ENCODE data around the gene RBMX2. TPM values are rescaled to one million over a fixed set of nuclear protein-coding genes. Genes with fewer than 3 reads are reported as not detected.
"Not testable (repeated sequence)": the region's sequence is repeated elsewhere in the genome, so short reads cannot be mapped to it uniquely, and the experiment has no call there.

RBMX2 gene, protein sequence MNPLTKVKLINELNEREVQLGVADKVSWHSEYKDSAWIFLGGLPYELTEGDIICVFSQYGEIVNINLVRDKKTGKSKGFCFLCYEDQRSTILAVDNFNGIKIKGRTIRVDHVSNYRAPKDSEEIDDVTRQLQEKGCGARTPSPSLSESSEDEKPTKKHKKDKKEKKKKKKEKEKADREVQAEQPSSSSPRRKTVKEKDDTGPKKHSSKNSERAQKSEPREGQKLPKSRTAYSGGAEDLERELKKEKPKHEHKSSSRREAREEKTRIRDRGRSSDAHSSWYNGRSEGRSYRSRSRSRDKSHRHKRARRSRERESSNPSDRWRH
- total RNA-seq = 14.4 TPM

DNA sequence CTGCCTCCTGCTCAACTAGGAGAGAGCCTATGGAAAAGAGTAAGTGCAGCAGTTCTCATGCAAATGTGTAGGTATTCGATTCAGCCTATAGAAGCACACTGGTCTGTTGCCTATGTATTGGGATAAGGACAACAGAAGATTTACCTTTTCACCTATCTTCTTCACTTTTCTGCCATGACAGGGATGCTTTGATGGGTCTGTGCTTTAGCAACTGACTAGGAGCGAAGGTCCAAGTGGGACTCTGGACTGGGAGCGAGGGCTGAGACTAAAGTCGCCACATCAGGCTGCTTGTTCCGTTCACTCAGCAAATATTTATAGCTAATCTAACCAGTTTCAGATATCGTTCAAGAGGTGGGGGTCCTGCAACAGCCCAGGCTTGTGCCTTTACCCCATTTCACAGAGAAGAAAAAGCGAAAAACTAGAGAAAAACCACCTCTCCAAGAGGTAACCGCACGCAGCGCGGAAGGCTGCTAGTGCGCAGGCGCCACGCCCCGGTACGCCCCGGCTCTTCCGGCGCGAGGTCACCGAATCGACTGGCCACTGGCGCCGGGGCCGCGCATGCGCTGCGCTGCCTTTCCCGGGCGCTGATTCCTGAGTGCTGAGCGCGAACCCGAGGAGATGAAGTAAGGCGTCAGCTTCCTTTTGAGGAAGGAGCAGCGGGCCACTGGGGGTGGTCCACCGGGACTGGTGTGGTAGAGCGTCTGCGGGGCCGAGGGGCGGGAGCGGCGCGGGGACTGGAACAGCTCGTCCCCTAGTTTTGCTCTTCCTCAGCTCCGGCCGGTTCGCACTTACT lies at the start of gene RBMX2:
Gene RBMX2 (plus strand): TSS at position 573 of the 793 bp plus-strand sequence. CDS start 46 bp downstream, at position 619.
- peak; percentile 64 for DNase-seq (ENCODE audit: low spot score)

DNA sequence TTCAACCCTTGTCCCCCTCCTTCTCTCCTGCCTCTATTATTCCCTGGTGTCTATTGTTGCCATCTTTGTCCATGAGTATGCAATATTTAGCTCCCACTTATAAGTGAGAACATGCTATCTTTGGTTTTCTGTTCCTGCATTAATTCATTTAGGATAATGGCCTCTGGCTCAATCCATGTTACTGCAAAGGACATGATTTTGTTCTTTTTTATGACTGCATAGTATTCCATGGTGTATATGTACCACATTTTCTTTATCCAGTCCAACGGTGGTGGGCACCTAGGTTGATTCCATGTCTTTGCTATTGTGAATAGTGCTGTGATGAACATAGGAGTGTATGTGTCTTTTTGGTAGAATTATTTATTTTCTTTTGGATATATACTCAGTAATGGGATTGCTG lies 49.7 kb upstream of the RBMX2 start:
- not testable (repeated sequence) for DNase-seq (ENCODE audit: low spot score)

DNA sequence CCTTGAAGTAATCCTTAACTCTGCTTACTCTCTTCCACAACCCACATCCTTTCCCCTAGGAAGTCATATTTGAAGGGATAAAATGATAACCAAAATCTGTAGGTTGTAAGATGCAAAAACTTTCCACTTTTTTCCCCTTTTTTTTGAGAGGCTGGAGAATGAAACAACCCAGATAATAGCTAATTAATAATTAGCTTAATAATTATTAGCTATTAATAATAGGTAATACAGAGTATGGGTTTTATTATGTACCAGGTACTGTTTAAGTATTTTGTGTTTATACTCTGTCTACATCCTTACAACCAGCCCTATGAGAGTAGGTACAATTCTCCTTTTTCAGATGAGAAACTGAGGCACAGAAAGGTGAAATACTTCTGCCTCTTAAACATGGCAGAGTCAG lies 25.7 kb upstream of the RBMX2 start:
- DNase-seq (ENCODE audit: low spot score) = no peak

DNA sequence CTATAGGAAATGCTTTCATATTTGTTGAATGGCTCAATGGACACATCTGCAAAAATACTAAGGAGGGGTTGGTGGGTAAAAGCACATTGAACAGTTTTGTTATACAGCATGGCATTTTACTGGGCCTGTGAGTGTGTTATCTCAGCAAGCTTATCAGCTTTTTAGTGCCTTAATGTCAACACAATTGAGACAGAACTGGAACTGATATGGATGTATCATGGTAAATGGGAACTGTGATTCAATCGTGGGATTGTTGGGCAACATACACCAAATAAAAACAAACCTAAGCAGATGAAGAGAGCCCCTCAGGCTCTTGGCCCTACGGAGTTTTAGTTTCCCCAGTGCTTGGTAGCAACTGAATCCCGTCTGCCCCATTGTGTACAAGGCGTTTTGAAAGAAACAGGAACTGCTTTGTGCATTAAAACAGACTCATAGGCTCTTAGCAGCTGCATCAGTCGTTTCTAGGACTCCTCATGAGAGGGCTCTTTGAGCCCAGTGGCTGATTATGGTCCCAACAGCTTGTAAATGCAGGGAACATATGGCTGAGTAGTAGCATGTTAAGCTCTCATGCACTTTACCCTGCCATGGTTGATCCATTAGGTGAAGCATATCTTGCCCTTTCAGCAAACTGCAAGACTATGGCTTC lies 23.6 kb upstream of the RBMX2 start:
- no peak for DNase-seq (ENCODE audit: low spot score)

DNA sequence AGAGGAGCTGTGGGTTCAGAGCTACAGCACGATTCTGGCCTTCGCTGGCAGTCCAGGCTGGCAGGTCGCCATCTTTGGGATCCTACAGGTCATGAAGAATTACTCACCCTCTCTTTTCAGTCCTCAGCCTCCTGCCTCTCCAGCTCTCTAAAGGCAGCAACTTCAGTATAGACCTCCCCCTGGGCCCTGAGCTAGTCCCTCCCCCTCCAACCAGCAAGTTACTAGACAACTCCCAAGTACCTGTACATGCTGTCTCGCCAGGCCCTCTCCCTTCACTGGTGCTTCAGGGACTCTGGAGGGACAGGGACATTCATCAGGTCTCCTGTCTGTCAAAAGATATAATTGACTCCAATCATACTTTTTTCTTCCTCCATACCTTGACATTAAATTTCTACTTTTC lies 16.3 kb upstream of the RBMX2 start, which contains the start of gene GPR119:
Gene GPR119 (minus strand): TSS at position 155 of the 400 bp plus-strand sequence. CDS start 227 bp downstream, outside the sequence.
- DNase-seq (ENCODE audit: low spot score) = no peak

DNA sequence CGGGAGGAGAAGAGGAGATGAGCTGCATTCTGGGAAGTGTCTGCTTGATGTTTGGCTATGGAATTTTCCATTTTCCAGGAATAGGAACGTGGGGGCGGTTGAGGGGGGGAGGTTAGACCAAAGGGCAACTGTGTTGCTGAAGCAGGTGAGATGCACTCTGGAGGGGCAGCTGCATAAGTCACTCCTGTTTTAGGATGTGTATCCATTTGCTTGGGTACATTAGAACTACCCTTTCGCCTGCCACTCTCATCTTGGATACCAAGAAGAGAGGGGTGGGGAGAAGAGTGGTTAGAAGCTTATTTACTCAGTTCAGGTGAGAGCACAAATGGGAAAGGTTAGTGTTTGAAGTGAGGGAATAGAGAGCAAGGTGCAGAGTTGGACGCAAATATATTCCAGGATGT lies 15.4 kb upstream of the RBMX2 start:
- DNase-seq (ENCODE audit: low spot score) = no peak

DNA sequence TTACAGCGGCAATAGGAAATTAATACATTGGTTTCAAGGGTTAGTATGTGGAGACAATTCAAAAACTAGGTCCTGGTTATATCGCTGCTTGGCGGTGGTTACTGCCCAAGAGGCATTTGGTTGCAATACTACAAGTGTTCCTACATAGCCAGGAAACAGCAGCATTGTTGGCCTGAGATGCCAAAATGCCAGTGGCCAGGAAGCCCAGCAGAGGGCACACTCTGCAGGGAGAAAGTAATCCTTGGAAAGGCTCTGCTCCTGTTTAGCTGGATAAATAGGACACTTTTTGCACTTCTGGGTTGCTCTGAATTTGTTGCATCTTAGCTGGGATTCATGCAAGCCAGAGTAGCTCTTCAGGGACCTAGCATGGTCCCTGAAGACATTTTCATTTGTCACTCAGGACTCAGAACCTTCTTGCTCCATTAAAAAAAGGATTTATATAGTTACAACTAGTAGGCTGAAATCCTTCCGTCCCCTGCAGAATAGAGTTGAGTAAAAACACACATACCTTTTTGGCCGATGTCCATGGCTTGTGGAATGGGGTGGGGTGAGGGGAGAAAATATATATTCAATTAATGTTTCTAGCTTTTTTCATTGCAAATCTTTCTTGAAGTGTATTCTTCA lies 8.2 kb upstream of the RBMX2 start:
- peak; percentile 23 for DNase-seq (ENCODE audit: low spot score)

DNA sequence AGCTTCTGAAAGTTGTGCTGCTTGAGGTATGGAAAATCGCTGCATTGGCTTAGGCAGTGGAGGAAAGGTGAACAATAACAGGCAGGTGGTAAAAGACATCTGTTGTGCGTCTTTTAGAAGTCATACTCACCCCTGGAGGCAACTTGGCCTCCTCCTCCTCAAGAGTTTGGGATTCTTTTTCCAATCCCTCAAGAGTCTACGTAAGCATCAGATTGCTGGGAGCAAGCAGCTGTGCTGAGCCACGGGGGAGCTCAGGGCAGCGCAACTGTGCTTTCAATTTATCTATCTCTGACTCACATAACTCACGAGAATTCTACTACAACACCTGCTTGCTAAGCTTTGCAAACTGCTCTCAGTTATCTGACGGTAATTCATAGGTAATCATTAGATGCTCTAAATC lies 6.4 kb upstream of the RBMX2 start:
- DNase-seq (ENCODE audit: low spot score) = no peak

DNA sequence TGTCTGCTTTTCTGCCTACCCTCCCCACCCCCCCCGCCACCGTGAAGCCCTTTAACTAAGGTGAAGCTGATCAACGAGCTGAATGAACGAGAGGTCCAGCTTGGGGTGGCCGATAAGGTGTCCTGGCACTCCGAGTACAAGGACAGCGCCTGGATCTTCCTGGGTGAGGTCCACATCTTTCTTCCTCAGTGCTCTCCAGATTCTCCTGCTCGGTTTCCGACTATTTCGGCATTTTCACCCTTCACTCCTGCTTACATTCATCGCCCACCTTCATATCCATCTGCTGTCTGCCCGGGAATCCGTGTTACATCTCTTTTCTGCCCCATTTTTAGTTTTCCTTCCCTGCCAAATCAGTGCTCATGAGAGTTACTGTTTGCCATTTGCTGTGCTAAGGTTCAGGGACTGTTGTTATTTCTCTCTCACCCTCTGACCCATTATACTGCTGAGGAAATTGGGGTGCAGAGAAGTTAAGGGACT lies 459 bp downstream of the RBMX2 start:
- DNase-seq (ENCODE audit: low spot score) = no peak

DNA sequence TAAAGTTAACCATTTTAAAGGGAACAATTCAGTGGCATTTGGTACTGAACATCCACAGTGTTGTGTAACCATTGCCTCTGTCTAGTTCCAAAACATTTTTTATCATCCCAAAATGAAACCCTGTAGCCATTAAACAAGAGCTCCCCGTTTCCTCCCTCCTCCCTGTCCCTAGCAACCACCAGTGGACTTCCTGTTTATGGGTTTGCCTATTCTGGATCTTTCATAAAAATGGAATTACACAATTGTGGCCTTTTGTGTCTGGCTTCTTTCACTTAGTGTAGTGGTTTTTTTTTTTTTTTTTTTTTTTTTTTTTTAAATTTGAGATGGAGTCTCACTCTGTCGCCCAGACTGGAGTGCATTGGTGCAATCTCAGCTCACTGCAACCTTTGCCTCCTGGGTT lies 11.6 kb downstream of the RBMX2 start:
- DNase-seq (ENCODE audit: low spot score) = no peak

DNA sequence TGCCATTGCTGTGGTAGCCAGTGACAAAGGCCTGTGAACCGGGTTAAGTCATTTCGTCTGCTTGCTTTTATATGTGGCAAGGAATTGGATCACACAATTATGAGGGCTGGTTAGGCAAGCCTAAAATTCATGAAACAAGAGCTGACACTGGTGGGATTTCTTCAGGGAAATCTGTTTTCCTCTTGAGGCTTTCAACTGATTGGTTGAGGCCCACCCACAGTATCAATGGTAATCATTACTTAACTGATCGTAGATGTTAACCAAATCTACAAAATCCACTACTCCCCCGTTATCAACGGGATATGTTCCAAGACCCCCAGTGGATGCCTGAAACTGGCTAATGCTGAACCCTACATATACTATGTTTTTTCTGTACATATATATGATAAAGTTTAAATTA lies 13.0 kb downstream of the RBMX2 start:
- no peak for DNase-seq (ENCODE audit: low spot score)

DNA sequence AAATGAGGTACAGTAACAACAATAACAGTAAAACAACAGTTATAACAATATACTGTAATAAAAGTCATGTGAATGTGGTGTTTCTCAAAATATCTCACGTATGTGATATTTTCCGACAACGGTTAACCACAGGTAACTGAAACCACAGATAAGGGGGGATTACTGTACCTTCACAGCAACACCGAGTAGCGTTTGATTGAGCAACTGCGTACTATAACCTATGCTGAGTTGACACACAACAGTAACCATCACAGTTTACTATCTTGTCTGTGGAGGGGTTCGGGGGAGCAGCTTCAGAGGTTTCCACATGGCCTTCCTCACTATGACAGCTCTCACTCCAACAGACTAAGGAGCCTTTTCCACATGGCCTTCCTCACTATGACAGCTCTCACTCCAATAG lies 13.4 kb downstream of the RBMX2 start:
- no peak for DNase-seq (ENCODE audit: low spot score)

DNA sequence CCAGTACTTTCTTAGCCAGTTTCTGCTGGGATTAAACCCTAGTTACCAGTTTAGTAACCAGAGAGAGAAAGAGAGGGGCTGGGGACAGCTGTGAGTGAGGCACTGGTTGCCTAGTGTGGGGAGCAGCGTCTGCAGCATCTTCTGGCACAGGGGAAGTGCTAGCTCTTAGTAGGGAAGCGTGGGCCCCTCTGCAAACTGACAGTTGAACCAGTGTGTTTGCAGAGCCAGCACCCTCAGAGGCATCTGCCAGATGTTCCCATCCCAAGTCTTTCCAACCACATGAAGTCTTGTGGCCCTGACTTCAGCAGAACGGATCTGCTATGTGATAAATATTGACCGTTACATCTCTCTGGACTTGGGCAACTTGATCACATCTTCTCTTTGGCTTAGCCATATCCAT lies 15.0 kb downstream of the RBMX2 start:
- no peak for DNase-seq (ENCODE audit: low spot score)

DNA sequence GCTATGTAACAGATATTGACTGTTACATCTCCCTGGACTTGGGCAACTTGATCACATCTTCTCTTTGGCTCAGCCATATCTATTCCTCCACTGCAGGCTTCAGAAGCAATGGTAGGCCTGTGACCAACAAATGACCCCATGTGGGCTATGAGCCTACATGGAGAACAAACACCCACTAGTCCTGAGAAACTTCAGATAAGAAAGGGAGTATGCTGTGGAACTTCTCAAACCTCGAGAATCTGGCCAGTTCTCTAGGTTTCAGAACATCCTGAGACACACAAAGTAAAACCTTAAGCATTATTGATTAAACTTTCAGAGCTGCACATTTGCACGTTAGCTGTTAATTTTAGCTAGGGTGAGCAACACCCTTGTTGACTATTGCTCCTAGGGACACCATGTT lies 16.3 kb downstream of the RBMX2 start:
- no peak for DNase-seq (ENCODE audit: low spot score)

DNA sequence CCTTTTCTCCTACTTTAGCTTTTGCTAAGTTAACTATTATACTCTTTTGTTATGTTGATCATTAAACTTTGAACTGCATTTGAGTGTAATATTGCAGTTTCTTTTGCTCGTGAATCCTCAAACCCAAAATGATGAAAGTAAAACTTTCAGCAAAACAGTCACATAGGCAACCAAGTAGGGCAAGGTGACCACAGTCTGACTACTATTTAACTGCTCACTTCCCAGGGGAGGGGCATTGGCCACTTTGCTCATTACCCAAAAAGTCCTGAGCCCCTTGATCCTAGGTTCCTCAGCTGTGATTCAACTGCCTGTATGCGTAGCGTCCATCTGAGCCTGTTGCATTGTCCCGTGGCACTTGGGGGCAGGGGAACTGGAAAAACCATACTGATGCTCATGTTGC lies 17.0 kb downstream of the RBMX2 start:
- DNase-seq (ENCODE audit: low spot score) = no peak

DNA sequence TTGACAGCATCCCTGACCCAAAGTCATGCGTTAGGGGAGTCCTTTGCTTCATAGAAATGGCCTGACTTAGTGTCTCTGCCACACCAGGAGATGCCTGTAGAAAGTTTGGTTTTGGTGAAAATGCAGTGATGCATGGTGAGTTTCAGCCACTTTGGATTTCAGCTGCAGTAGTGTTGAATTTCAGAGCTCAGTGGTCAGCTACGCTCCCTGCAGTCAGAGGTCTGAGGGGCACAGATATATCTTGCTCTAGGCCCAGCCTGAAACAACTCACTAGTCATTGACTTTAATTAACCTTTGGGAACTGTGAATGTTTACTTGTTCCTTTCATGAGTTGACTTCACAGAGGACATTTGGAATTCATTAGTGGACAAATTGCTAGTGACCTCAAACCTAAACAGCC lies 17.5 kb downstream of the RBMX2 start:
- no peak for DNase-seq (ENCODE audit: low spot score)

DNA sequence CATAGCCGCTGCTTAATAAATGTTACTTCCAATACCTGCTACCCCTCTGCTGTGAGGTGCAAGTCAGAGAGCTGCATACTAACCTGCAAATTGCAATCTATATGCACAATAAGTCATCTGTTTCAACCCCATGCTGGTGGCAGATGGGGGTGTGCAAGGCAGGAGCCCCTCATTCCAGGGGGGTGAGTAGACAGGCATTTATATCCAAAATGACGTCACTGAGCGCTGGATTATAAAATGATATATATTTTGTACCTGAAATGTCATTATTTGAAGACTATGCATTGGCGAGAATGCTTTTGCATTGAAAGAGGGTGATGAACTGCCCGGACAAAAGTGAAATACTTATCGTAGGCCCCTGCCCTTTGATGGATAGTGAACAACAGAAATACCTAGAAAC lies 24.7 kb downstream of the RBMX2 start:
- no peak for DNase-seq (ENCODE audit: low spot score)

DNA sequence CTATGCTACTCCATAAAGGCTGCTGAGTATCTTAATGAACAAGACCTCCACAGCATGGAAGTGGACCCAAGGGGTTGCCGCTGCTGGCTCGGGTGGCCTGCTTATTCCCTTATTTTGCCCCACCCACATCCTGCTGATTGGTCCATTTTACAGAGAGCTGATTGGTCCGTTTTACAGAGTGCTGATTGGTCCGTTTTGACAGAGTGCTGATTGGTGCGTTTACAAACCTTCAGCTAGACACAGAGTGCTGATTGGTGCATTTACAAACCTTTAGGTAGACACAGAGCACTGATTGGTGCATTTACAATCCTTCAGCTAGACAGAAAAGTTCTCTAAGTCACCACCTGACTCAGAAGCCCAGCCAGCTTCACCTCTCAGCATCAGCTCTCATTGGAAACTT lies 27.4 kb downstream of the RBMX2 start:
- DNase-seq (ENCODE audit: low spot score) = not testable (repeated sequence)

DNA sequence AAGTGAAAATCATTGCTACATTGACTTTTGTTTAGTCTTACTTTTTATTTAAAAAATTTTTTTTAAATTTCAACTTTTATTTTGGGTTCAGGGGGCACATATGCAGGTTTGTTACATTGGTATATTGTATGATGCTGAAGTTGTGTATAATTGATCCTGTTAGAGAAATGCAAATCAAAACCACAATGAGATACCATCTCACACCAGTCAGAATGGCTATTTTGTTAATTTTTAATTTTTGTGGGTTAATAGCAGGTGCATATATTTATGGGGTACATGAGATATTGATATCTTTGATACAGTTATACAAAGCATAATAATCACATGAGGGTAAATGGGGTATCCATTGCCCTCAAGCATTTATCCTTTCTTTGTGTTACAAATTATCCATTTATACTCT lies 34.1 kb downstream of the RBMX2 start:
- no peak for DNase-seq (ENCODE audit: low spot score)

DNA sequence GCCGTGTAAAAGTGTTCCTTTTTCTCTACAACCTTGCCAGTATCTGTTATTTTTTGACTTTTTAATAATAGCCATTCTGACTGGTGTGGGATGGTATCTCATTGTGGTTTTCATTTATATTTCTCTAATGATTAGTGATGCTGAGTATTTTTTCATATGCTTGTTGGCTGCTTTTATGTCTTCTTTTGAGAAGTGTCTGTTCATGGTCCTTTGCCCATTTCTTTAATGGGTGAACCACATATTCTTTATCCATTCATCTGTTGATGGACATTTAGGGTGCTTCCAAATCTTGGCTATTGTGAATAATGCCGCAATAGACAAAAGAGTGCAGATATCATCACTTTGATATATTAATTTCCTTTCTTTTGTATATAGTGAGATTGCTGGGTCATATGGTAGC lies 36.2 kb downstream of the RBMX2 start:
- not testable (repeated sequence) for DNase-seq (ENCODE audit: low spot score)

DNA sequence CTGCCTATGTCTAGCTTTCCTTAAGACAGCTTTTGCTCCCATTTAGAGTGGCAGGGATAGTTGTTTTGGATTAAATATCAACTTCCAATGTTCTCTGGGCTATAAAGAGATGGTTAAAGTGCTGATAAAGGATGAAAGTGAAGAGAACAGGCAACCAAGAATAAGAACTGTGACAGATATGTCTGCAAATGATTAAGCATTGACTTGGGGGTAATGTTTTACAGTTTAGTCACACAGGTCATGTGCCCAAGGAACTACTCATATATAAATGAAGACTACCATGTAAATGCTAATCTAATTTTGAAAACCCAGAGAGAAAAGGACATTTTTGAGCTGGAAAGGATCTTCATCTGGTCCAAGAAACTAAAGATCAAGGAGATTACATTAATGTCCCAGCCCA lies 42.1 kb downstream of the RBMX2 start:
- DNase-seq (ENCODE audit: low spot score) = no peak
